Glutamatergic neuron (in vitro differentiated cells): ENCODE data around the gene LGALS3BP. TPM values are rescaled to one million over a fixed set of nuclear protein-coding genes. Genes with fewer than 3 reads are reported as not detected.

Experiments used
- DNase-seq: peaks from one replicate; pipeline ENCODE4 v3.0.0; 2022
- H3K27ac Mint-ChIP-seq: one replicate; pipeline ENCODE4 v1.8.0; 2020; ENCODE audit warnings: mild to moderate bottlenecking, mixed read lengths, inconsistent platforms; ENCODE audit not compliant: unreplicated experiment
- H3K27me3 Mint-ChIP-seq: one replicate; pipeline ENCODE4 v1.8.0; 2020; ENCODE audit warnings: mild to moderate bottlenecking, moderate library complexity, mixed read lengths, inconsistent platforms; ENCODE audit not compliant: unreplicated experiment
- H3K36me3 Mint-ChIP-seq: one replicate; pipeline ENCODE4 v1.8.0; 2020; ENCODE audit warnings: mild to moderate bottlenecking, mixed read lengths, inconsistent platforms; ENCODE audit not compliant: unreplicated experiment
- H3K4me1 Mint-ChIP-seq: one replicate; pipeline ENCODE4 v1.8.0; 2020; ENCODE audit warnings: mild to moderate bottlenecking, low read depth, mixed read lengths, inconsistent platforms; ENCODE audit not compliant: unreplicated experiment
- H3K4me3 Mint-ChIP-seq: one replicate; pipeline ENCODE4 v1.8.0; 2020; ENCODE audit warnings: mild to moderate bottlenecking, mixed read lengths, inconsistent platforms; ENCODE audit not compliant: unreplicated experiment
- H3K9me3 Mint-ChIP-seq: one replicate; pipeline ENCODE4 v1.8.0; 2020; ENCODE audit warnings: mild to moderate bottlenecking, moderate library complexity, mixed read lengths, inconsistent platforms; ENCODE audit not compliant: unreplicated experiment
- total RNA-seq: library from RNA; stranded (reverse); fragmentation: NEBNext Ultra II Directional; extraction: Animal tissue kit (Norgen Biotek cat#: 25700); gene quantifications from one replicate; pipeline ENCODE4 v1.2.1, GENCODE V29; 2021; ENCODE audit not compliant: unreplicated experiment
- TF ChIP-seq, protein P1 (sequence below): fragments of 200-600 bp; sonication (generic); IDR thresholded peaks from one replicate; pipeline ENCODE4 v1.5.0; 2021; ENCODE audit not compliant: partially characterized antibody, unreplicated experiment

The LGALS3BP gene
- total RNA-seq, 1 donor from 2014 or later, result 30.3 TPM

DNA sequence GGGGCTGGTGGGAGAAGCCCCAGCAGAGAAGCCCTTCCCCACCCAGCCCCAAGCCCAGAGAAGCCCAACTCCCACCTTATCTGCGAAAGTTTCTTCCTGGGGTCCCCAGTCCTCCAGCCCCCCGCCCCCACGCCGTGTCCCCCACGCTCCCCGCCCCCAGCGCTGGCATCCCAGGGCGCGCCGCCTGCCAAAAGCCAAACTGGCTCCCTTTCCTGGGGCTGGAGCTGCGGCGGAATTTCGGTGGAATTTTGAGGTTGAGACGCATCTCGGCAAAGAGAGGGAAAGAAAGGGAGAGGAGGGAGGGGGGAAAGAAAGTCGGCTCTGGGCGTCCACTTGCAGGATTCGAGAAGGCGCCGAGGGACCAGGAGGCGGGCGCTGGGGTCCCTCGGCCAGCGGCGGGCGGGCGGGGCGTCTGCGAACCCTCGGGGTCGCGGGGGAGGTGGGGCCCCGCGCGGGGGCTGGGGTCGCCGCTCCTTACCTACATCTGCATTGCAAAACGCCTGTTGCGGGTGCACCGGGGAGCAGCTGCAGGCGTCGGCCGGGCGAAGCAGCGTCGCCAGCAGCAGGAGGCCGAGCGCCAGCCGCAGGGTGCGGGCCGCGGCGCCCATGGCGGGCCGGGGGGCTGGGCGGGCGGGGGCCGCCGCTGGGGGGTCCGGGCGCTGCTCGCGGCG is 55.1 kb downstream of the LGALS3BP start:
- TF ChIP-seq, protein P1, sequence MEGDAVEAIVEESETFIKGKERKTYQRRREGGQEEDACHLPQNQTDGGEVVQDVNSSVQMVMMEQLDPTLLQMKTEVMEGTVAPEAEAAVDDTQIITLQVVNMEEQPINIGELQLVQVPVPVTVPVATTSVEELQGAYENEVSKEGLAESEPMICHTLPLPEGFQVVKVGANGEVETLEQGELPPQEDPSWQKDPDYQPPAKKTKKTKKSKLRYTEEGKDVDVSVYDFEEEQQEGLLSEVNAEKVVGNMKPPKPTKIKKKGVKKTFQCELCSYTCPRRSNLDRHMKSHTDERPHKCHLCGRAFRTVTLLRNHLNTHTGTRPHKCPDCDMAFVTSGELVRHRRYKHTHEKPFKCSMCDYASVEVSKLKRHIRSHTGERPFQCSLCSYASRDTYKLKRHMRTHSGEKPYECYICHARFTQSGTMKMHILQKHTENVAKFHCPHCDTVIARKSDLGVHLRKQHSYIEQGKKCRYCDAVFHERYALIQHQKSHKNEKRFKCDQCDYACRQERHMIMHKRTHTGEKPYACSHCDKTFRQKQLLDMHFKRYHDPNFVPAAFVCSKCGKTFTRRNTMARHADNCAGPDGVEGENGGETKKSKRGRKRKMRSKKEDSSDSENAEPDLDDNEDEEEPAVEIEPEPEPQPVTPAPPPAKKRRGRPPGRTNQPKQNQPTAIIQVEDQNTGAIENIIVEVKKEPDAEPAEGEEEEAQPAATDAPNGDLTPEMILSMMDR, result no peak
- peaks cover 13% of the 10 kb centered on the region for H3K27me3 Mint-ChIP-seq
- no peak overlapping the region for H3K27ac Mint-ChIP-seq
- peaks cover 21% of the 10 kb centered on the region for H3K4me1 Mint-ChIP-seq
- H3K36me3 Mint-ChIP-seq, result no peaks in the 10 kb centered on the region
- peak overlapping the region; percentile 65 for H3K4me3 Mint-ChIP-seq
- H3K9me3 Mint-ChIP-seq, result peaks cover 2% of the 10 kb centered on the region
- DNase-seq, result peak; percentile 43

DNA sequence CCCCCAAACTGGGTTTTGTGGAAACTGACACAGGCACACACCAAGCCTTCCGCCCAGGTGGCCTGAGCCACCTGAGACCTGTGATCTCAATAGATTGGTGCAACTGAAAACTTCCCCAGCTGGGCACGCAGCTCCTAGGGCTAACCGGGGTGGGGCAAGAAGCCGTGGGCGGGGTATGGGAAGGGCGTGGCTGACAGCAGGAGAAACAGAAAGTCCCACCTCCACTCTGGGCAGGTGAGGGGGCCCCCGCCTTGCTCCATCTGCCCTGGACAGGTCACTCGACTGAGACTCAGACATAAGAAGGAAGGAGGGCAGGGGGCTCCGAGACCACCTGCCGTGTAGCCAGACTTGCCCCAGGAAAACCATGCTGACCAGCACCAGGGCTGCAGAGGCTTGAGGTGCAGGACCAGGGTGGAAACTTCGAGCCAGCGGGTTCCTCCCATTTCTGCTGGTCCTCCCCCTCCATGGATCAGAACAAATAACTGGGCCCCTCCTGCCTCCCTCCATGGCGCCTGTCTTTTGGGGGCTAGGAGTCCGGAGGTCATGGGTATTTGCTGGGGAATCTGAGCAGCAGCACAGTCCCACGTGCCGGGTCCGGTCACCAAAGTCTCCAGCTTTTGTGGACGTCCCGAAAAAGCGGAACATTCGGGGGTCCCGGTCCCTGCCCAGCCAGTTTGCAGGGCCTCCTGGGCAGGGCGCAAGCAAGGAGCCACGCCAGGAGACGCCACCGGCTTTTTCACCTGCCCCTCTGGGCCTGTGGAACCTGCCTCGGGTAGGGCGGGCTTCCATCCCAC is 55.9 kb downstream of the LGALS3BP start:
- no peak overlapping the region for H3K27ac Mint-ChIP-seq
- DNase-seq, result no peak
- peaks cover 2% of the 10 kb centered on the region for H3K9me3 Mint-ChIP-seq

DNA sequence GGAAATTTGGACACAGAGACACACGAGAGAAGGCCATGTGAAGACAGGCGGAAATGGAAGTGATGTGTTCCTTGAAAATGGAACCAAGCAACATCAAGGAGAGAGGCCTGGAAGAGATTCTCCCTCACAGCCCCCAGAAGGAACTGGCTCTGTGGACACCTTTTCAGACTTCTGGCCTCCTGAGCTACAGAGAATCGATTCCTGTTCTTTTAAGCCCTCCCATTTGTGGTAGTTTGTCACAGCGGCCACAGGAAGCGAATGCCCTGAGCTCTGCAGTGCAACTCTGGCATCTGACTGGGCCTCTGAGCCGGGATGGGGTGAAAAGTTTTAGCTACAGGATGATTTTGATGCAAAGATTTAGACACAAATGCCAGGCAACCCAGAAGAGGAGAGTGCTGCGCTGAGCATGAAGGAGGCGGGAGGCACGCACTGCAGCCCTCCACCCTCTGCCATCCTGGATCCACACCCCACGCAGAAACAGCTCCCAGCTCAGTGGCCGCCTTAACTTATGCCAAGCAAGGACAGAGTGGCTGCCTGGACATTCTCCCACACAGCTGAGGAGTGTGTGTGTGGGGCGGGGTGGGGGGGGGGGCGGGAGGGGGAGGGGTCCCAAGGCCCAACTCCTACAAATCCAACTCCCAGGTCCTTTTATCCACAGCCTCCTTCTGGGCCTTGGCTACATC is 56.8 kb downstream of the LGALS3BP start:
- Mint-ChIP-seq H3K4me1 (peaks cover 21% of the 10 kb centered on the region), H3K27ac (no peak overlapping the region), H3K36me3 (no peaks in the 10 kb centered on the region)

More for the DNA sequence above, 55.9 kb downstream of the LGALS3BP start:
- TF ChIP-seq, protein P1, result no peak
- Mint-ChIP-seq H3K4me3 (peak overlapping the region; percentile 85), H3K36me3 (no peaks in the 10 kb centered on the region), H3K4me1 (peaks cover 21% of the 10 kb centered on the region), H3K27me3 (peaks cover 11% of the 10 kb centered on the region)

DNA sequence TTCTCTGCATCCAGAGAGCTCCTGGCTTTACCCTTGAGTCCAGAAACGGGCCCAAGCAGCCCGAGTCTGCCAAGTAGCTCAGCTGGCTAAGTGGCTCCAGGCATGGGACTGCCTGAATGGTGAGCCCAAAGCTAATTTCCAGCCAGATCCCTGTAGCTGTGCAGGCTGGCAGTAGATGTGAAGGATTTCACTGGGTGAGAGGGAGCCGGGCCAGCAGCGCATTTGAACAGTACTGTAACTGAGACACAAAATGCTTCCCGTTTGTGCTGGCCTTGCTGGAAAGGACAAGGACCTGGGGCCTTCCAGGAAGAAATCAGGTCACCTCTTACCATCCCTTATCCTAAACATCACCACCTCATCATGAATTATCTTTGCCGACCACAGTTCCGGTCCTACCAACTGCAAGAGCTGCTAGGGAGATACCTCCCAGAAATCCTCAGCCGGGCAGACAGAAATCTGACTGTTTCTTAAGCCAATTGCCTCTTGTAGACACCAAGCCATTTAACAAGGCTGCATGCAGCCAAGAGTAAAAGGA is 58.2 kb downstream of the LGALS3BP start:
- DNase-seq, result no peak
- peaks cover 2% of the 10 kb centered on the region for H3K9me3 Mint-ChIP-seq
- no peaks in the 10 kb centered on the region for H3K36me3 Mint-ChIP-seq
- H3K4me3 Mint-ChIP-seq, result peak overlapping the region; percentile 67
- H3K4me1 Mint-ChIP-seq, result peaks cover 23% of the 10 kb centered on the region
- no peak overlapping the region for H3K27ac Mint-ChIP-seq
- TF ChIP-seq, protein P1, result no peak
- H3K27me3 Mint-ChIP-seq, result peaks cover 8% of the 10 kb centered on the region

More for the DNA sequence above, 56.8 kb downstream of the LGALS3BP start:
- H3K4me3 Mint-ChIP-seq, result peak overlapping the region; percentile 85
- peaks cover 2% of the 10 kb centered on the region for H3K9me3 Mint-ChIP-seq
- no peak for DNase-seq
- TF ChIP-seq, protein P1, result no peak
- H3K27me3 Mint-ChIP-seq, result peaks cover 9% of the 10 kb centered on the region

Other genes starting within 250 kb of the LGALS3BP start
- gene CYTH1, start 197.7 kb downstream of the LGALS3BP start, total RNA-seq, result 57.2 TPM
- gene USP36, start 139.1 kb downstream of the LGALS3BP start, total RNA-seq, result 45.3 TPM
- gene CEP295NL, start 76.7 kb downstream of the LGALS3BP start, total RNA-seq, result 6.4 TPM
- 121 TPM for gene TIMP2, start 54.5 kb downstream of the LGALS3BP start, total RNA-seq
- 33.3 TPM for gene CANT1, start 29.8 kb upstream of the LGALS3BP start, total RNA-seq
- 0.15 TPM for gene C1QTNF1, start 44.2 kb upstream of the LGALS3BP start, total RNA-seq
- gene ENGASE, start 94.9 kb upstream of the LGALS3BP start, total RNA-seq, result 51.5 TPM